Stomach (tissue), 9 donors: ENCODE measurements around the gene CCT6A. TPM values are rescaled to one million over a fixed set of nuclear protein-coding genes. Genes with fewer than 3 reads are reported as not detected.
A peak's percentile ranks its signal among the peaks of the same experiment; 100 is the strongest.
"Not testable (repeated sequence)": the region's sequence is repeated elsewhere in the genome, so short reads cannot be mapped to it uniquely, and the experiment has no call there.

ENCODE experiments used
- DNase-seq, 2 donors: peaks; one replicate each; pipeline versions ENCODE4 v3.0.0 to v3.0.0-alpha.2; 2013 to 2019
- H3K27ac ChIP-seq, 5 donors: fragments of 200-600 bp in 4 of 5; sonication (generic) in 4 of 5; one replicate each; pipeline ENCODE4 v1.5.1; 2013 to 2019; ENCODE audit warnings: mild to moderate bottlenecking in 1 of 5, moderate library complexity in 1 of 5
- H3K27me3 ChIP-seq, 3 donors: fragments of 200-600 bp; sonication (generic); one replicate each; pipeline ENCODE4 v1.5.1; 2017 to 2019; ENCODE audit warnings: mixed run types in 1 of 3
- H3K36me3 ChIP-seq, 4 donors: fragments of 200-600 bp; sonication (generic); 1 replicate in 3 of 4; 2 replicates in 1 of 4; pipeline ENCODE4 v1.5.1; 2016 to 2019
- H3K4me1 ChIP-seq, 4 donors: fragments of 200-600 bp; sonication (generic); one replicate each; pipeline ENCODE4 v1.5.1; 2016 to 2019
- H3K4me3 ChIP-seq, 4 donors: fragments of 200-600 bp; sonication (generic) in 3 of 4; one replicate each; pipeline ENCODE4 v1.5.1; 2016 to 2019; ENCODE audit warnings: mild to moderate bottlenecking in 1 of 4
- H3K9me3 ChIP-seq, 4 donors: fragments of 200-600 bp; sonication (generic); one replicate each; pipeline ENCODE4 v1.5.1; 2016 to 2019
- EP300 ChIP-seq: sonication (generic); formaldehyde crosslinking; IDR thresholded peaks from one replicate; pipeline ENCODE4 v1.6.1; 2017; ENCODE audit warnings: antibody characterized with exemption
- POLR2A ChIP-seq, 4 donors: fragments of 450-650 bp; IDR thresholded peaks; one replicate each; pipeline ENCODE4 v1.6.1; 2016; ENCODE audit warnings: antibody characterized with exemption in 4 of 4, control low read depth in 2 of 4, mild to moderate bottlenecking in 1 of 4, moderate library complexity in 1 of 4
- POLR2AphosphoS5 ChIP-seq, 3 donors: sonication (generic); formaldehyde crosslinking; IDR thresholded peaks; one replicate each; pipeline ENCODE4 v1.6.1; 2016; ENCODE audit warnings: antibody characterized with exemption in 3 of 3
- WGBS, 5 donors: extraction: QIAGEN DNeasy Blood & Tissue Kit in 3 of 5; methylation state at CpG; one replicate each; pipeline versions ENCODE4 v1.1.5 to v1.1.7; 2013 to 2018; 5-methylcytosine and 5-hydroxymethylcytosine counted together
- intact Hi-C: fragments of 100-400 bp; cut with DNase I; formaldehyde crosslinking; loops from one replicate; pipeline ENCODE4 v1.15.1; 2023; ENCODE audit warnings: low total_unique reads
- polyA plus RNA-seq, 3 donors: library from polyadenylated mRNA; stranded (reverse); fragments of 200-250 nt; gene quantifications; one replicate each; pipeline ENCODE4 v1.2.3, GENCODE V29; 2013
- total RNA-seq, 5 donors: library from RNA; depleted of rRNA; stranded (reverse); fragments of >200 nt; gene quantifications; one replicate each; pipeline versions ENCODE4 v1.1.0 to v1.2.3, GENCODE V29; 2014 to 2016
- TF ChIP-seq, protein P1 (sequence below), 7 experiments: fragments of 450-650 bp in 4 of 7; fragments of 200-600 bp in 3 of 7; sonication (generic) in 3 of 7; IDR thresholded peaks; one replicate each; pipeline ENCODE4 v1.5.1; 2016 to 2019; ENCODE audit warnings: antibody characterized with exemption in 7 of 7, control low read depth in 2 of 7, mild to moderate bottlenecking in 1 of 7
- donor health status: healthy with polysubstance abuse.
- donor health status: Bipolar disorder and iron deficiency.
- donor health status: healthy.

CCT6A gene
- total and polyA plus RNA-seq, 8 donors, result 36.8 to 200 (median 102) TPM

DNA sequence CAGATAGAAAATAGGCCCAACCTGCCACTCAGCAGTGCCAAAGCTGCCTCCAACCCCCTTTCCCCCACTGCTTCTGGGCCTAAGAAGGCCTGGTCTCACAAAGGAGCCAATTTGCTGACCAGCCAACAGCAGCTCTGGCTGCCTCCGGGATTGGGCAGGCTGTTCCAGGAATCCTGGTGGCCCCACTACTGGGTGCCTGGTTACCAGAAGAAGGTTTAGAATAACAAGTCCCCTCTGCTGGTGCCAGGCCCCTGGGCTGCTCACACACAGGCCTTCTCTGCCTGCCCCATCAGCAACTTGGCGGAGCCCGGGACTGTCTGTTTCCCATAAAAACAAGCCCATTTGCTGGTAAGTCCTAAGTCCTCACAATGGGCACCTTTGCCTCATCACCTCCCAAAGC is 40.0 kb downstream of the CCT6A start:
- TF ChIP-seq POLR2A (IDR thresholded peaks at IDR 0.05) (no peak), EP300 (no peak), POLR2AphosphoS5 (IDR thresholded peaks at IDR 0.05) (no peak)
- TF ChIP-seq, protein P1, sequence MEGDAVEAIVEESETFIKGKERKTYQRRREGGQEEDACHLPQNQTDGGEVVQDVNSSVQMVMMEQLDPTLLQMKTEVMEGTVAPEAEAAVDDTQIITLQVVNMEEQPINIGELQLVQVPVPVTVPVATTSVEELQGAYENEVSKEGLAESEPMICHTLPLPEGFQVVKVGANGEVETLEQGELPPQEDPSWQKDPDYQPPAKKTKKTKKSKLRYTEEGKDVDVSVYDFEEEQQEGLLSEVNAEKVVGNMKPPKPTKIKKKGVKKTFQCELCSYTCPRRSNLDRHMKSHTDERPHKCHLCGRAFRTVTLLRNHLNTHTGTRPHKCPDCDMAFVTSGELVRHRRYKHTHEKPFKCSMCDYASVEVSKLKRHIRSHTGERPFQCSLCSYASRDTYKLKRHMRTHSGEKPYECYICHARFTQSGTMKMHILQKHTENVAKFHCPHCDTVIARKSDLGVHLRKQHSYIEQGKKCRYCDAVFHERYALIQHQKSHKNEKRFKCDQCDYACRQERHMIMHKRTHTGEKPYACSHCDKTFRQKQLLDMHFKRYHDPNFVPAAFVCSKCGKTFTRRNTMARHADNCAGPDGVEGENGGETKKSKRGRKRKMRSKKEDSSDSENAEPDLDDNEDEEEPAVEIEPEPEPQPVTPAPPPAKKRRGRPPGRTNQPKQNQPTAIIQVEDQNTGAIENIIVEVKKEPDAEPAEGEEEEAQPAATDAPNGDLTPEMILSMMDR (IDR thresholded peaks at IDR 0.05), result no peak
- peak overlapping the region in 3 of 5 donors; percentile 54 to 68 (median 54) for H3K27ac ChIP-seq
- DNase-seq, result no peak
- no peaks in the 10 kb centered on the region for H3K9me3 ChIP-seq
- intact Hi-C loops, result no loop called here
- 17 to 90% (median 84%) methylated on average over 1 to 3 of the region's 3 CpGs for WGBS, 5 donors
- no peak overlapping the region for H3K4me3 ChIP-seq
- no peaks in the 10 kb centered on the region for H3K27me3 ChIP-seq
- peaks cover 0 to 28% (median 24%) of the 10 kb centered on the region in 4 donors for H3K36me3 ChIP-seq
- H3K4me1 ChIP-seq, result peaks cover 14 to 22% (median 19%) of the 10 kb centered on the region in 4 donors

DNA sequence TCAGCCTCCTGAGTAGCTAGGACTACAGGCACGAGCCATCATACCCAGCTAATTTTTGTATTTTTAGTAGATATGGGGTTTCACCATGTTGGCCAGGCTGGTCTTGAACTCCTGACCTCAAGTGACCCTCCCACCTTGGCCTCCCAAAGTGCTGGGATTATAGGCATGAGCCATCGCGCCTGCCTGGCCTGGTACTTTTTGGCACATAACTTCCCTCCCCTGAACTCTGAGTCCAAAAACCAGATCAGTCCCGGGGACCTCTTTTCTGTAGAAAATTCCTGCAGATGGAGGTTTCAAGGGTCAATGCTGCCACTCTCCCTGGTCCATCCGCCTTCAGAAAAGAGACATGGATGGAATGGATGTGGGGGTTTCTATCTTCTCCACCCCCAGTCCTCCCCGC is 40.8 kb downstream of the CCT6A start:
- WGBS, 5 donors, result 19 to 52% (median 42%) methylated on average over 6 of the region's 6 CpGs

DNA sequence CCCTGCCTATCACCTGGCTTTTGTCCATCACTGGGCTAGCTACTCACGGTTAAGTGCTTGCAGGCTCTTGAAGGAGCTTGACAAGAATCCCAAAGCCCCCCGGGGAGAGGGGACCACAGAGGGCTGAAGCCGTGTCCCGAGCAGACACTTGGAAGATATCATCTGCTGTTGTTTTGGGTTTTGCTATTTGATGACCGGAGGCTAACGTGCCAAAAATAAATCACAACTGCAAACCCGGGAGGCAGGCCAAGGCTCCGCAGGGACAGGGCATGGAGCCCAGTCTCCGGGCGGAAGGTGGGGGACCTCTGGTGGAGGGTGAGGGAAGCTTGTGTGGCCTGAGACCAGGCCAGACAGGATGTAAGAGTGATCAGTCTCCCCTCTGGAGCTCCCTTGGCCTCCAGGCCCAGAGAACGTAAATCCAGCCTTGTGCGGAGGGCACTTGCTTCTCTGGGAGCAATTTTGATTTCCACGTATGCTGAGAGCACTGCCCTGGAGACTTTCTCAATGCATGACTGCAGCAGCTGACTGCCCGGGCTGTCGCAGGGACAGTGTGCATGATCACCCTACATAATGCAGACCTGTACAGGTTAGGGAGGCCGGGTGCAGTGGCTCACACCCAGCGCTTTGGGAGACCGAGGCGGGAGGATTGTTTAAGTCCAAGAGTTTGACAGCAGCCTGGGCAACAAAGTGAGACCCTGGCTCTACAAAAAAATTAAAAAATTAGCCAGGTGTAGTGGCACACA is 41.4 kb downstream of the CCT6A start, which contains the start of gene PHKG1:
Gene PHKG1, minus strand, starts transcription at position 164 of the 743 bp plus-strand sequence. CDS start 4,011 bp downstream, outside the sequence.
- Histone ChIP-seq H3K4me3 (no peak within 1 kb of the TSS), H3K9me3 (no peaks in the 10 kb centered on the region), H3K36me3 (peaks cover 0 to 19% (median 14%) of the 10 kb centered on the region in 4 donors), H3K27me3 (no peaks in the 10 kb centered on the region), H3K4me1 (peaks cover 20 to 32% (median 27%) of the 10 kb centered on the region in 4 donors), H3K27ac (peak within 1 kb of the TSS in 4 of 5 donors; percentile 54 to 70 (median 61))
- intact Hi-C loops, result no loop called here
- DNase-seq, result peak; percentile 78 to 84
- WGBS, 5 donors, result 24 to 41% (median 32%) methylated on average over 17 to 19 of the region's 19 CpGs
- peak in 2 of 3 donors; percentile 35 to 67 for TF ChIP-seq POLR2AphosphoS5 (IDR thresholded peaks at IDR 0.05)
- TF ChIP-seq, protein P1 (IDR thresholded peaks at IDR 0.05), result peak in 4 of 7 experiments; percentile 40 to 64 (median 62)
- TF ChIP-seq POLR2A (IDR thresholded peaks at IDR 0.05), result no peak

More for the DNA sequence above, 40.8 kb downstream of the CCT6A start:
- H3K27me3 ChIP-seq, DNase-seq, H3K9me3 ChIP-seq, intact Hi-C loops, H3K4me3 ChIP-seq: not testable (repeated sequence)
- Histone ChIP-seq H3K27ac (peak overlapping the region in 4 of 5 donors; percentile 54 to 70 (median 61)), H3K4me1 (peaks cover 15 to 26% (median 21%) of the 10 kb centered on the region in 4 donors), H3K36me3 (peaks cover 0 to 22% (median 19%) of the 10 kb centered on the region in 4 donors)

DNA sequence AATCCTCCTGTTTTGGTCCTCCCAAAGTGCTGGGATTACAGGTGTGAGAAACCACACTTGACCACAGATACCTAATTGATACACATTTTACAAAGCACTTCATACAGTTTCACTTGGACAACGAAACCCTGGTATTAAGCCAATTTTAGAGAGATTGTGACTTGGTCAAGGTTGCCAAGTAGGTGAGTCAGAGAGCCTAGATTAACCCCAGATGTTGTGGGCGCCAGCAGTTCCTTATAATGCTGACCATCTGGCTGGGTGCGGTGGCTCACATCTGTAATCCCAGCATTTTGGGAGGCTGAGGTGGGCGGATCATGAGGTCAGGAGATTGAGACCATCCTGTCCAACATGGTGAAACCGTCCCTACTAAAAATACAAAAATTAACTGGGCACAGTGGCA is 46.1 kb downstream of the CCT6A start:
- TF ChIP-seq POLR2A (IDR thresholded peaks at IDR 0.05), result no peak
- TF ChIP-seq POLR2AphosphoS5 (IDR thresholded peaks at IDR 0.05), result peak in 1 of 3 donors; percentile 76
- TF ChIP-seq, protein P1 (IDR thresholded peaks at IDR 0.05), result no peak
- no peak for TF ChIP-seq EP300
- WGBS, 5 donors, result 20 to 58% (median 37%) methylated on average over 5 of the region's 5 CpGs
- H3K9me3 ChIP-seq, result no peaks in the 10 kb centered on the region
- intact Hi-C loops, result no loop called here
- peaks cover 34 to 49% (median 46%) of the 10 kb centered on the region in 4 donors for H3K36me3 ChIP-seq
- H3K4me3 ChIP-seq, result no peak overlapping the region
- peak in 1 of 2 donors; percentile 44 for DNase-seq
- peaks cover 12 to 27% (median 16%) of the 10 kb centered on the region in 4 donors for H3K4me1 ChIP-seq
- H3K27me3 ChIP-seq, result no peaks in the 10 kb centered on the region
- H3K27ac ChIP-seq, result peak overlapping the region; percentile 5 to 54 (median 16)

DNA sequence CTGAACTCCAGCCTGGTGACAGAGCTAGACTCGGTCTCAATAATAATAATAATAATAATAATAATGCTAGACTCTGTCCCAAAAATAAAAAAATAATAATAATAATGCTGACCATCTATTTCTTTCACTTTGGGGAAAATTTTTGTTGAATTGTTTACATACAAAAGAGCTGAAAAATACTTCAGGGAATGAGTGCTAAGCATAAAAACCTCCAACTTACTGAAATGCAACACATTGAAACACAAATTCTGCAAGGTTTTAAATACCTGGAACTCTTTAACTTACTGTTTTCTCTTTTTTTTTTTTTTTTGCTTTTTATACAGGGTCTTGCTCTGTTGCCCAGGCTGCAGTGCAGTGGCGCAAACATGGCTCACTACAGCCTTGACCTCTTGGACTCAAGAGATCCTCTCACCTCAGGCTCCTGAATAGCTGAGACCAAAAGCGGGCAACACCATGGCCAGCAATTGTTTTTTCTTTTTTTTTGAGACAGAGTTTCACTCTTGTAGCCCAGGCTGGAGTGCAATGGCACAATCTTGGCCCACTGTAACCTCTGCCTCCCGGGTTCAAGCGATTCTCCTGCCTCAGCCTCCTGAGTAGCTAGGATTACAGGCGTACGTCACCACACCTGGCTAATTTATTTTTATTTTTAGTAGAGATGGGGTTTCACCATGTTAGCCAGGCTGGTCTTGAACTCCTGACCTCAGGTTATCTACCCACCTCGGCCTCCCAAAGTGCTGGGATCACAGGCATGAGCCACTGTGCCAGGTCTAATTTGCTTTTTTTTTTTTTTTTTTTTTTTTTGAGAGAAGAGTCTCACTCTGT is 46.8 kb downstream of the CCT6A start:
- intact Hi-C loops, H3K4me3 ChIP-seq, H3K27me3 ChIP-seq, H3K9me3 ChIP-seq, DNase-seq: not testable (repeated sequence)
- Histone ChIP-seq H3K4me1 (peaks cover 6 to 20% (median 10%) of the 10 kb centered on the region in 4 donors), H3K36me3 (peaks cover 40 to 56% (median 53%) of the 10 kb centered on the region in 4 donors), H3K27ac (peak overlapping the region in 2 of 5 donors; percentile 5 to 12)
- 80 to 92% (median 86%) methylated on average over 8 of the region's 8 CpGs for WGBS, 5 donors
